Measurements from ENCODE around the gene DENND1A.

The DENND1A gene

DNA sequence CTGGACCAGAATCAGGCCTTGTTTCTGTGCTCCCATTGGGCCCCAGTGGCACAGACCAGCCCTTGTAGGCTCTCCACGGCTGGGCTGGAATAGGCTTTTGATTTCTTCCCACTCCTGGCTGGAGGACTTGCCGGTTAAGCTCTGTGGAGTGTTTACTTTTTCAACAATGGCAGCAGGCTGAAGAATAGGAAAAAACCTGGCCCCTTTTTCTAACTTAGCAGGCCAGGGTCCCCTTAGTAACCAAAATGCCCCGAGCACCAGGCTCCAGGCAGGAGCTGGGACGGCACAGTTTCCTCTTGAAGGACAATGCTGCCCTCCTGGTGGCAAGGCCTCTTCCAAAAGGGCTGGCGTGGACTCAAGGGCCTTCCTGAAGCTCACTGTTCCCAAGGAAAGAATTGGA, 343.7 kb downstream of the DENND1A start:
- Histone ChIP-seq H3K27ac (no peak overlapping the region), H3K4me3 (no peak overlapping the region)
- TF ChIP-seq, protein P1, sequence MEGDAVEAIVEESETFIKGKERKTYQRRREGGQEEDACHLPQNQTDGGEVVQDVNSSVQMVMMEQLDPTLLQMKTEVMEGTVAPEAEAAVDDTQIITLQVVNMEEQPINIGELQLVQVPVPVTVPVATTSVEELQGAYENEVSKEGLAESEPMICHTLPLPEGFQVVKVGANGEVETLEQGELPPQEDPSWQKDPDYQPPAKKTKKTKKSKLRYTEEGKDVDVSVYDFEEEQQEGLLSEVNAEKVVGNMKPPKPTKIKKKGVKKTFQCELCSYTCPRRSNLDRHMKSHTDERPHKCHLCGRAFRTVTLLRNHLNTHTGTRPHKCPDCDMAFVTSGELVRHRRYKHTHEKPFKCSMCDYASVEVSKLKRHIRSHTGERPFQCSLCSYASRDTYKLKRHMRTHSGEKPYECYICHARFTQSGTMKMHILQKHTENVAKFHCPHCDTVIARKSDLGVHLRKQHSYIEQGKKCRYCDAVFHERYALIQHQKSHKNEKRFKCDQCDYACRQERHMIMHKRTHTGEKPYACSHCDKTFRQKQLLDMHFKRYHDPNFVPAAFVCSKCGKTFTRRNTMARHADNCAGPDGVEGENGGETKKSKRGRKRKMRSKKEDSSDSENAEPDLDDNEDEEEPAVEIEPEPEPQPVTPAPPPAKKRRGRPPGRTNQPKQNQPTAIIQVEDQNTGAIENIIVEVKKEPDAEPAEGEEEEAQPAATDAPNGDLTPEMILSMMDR (IDR thresholded peaks at IDR 0.05): no peak
- DNase-seq (ENCODE audit: low spot score): no peak

DNA sequence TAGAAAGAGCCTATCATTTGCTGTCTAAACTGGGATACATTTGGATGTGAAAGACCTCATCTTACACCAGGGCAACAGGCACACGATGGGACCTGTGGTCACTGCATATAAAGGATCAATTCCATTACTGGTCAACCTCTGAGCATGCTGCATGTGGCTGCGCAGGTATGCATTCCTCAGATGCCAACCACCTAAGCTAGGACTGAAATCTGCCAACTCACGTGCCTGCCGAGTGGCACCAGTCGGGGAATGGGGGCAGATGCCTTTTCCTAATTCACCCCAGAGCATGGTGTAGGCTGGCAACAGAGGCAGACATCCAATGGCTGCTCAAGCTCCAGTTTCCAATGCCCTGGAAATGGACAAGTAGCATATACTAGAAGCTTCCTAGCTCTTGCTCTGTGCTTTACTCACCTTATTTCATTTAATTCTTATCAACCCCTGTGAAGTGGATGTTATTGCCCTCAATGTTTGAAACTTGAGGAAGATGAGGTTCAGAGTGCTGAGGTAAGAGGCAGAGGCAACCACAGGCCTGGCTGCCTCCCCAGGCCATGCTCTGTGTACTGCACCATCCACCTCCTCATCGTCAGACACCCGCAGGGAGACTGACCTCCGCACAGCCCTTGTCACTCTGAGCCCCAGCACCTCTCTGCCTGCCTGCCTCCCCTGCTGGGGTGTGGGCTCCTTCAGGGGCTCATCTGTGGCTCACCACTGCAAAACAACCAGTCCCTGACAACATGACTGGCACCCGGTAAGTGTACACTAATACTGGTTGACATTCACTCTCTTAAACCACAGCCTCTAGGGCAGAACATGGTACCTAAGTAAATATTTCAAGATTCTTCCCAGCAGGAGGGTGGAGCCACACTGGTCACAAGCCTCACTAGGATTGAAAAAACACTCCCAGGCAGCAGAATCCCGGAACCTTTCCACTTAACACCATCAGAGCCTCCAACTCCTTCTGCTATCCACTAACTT, 345.4 kb downstream of the DENND1A start:
- Histone ChIP-seq H3K27ac (no peak overlapping the region), H3K4me3 (no peak overlapping the region)
- DNase-seq (ENCODE audit: low spot score): no peak
- TF ChIP-seq, protein P1 (IDR thresholded peaks at IDR 0.05): no peak

DNA sequence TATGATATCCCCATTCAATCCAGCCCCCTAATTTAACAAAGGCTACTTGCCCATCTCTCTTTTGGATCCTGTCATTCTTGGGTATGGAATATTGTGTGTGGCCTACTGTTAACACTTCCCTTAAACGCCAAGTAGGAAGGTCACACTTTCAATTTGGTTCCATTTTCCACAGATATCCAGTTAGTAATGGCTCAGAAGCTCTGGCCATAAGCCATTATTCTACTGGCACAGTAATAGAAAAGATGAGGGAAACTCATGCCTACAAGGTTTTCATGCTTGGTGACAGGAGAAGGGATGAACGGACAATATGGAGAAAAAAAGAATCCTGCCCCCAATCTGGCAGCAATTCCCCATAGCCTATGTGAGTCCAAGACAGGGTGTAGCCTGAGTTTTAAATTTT, 346.3 kb downstream of the DENND1A start:
- no peak overlapping the region for H3K27ac ChIP-seq
- H3K4me3 ChIP-seq: no peak overlapping the region
- DNase-seq (ENCODE audit: low spot score): no peak
- TF ChIP-seq, protein P1 (IDR thresholded peaks at IDR 0.05): no peak

DNA sequence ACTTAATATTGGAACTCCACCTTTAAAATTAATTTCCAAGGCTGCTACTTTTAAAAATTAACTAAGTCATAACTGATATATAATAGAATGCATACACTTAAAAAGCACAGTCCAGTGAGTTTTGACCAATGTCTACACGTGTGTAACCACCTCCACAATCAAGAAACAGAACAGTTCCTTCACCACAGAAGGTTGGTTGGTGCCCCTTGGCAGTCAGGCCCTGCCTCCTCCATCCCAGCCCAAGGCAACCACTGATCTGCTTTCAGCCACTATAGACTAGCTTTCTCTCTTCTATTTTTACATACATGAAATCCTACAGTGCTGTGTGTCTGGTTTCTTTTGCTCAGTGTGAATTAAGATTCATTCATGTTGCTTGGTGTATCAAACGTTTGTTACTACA, 358.7 kb downstream of the DENND1A start:
- TF ChIP-seq, protein P1 (IDR thresholded peaks at IDR 0.05): no peak
- Histone ChIP-seq H3K27ac (no peak overlapping the region), H3K4me3 (no peak overlapping the region)
- DNase-seq (ENCODE audit: low spot score): no peak

DNA sequence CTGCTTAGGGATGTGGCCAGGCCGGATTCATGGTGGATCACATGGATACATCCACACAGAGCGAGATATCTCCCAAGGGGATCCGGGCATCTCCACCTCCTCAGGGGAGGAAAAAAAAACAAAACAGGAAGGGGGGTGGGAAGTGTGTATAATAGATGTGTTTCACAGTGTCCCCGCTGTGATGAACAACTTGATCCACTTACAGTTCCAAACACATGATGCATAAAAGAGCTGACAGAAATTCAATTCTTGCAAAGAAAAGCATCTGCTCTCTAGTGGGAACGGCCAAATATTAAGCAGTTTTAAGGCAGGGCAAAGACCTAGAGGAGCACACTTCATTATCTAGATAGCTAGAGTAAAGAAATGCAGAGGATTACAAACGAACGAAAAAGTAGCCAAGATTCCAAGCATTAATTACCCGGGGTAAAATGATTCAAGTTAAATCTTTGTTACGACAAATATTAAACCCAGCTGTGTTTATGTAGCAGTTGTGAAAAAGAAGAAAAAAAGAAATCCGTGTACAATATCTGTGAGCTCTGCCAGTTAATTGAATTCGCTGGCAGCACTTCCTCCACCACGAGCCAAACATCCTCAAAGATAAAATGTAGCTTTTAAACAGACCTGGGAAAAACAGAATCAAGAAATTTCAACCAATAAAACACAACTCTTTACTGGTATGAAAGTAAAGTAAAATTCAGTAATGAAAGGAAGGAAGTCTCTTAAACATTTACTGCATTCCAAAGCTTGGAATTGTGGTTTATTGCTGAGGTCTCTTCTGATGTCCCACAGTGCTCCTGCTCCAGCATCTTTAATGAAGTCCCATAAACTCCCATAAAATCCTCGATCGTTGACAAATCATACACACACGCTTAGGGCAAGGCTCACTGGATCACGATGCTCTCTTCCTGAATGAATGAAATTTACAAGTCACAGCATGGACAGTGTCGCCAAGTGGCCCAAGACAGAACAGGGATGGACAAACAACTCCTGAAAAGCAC, 360.9 kb downstream of the DENND1A start:
- DNase-seq (ENCODE audit: low spot score): no peak
- no peak overlapping the region for H3K4me3 ChIP-seq
- TF ChIP-seq, protein P1 (IDR thresholded peaks at IDR 0.05): no peak
- H3K27ac ChIP-seq: no peak overlapping the region

DNA sequence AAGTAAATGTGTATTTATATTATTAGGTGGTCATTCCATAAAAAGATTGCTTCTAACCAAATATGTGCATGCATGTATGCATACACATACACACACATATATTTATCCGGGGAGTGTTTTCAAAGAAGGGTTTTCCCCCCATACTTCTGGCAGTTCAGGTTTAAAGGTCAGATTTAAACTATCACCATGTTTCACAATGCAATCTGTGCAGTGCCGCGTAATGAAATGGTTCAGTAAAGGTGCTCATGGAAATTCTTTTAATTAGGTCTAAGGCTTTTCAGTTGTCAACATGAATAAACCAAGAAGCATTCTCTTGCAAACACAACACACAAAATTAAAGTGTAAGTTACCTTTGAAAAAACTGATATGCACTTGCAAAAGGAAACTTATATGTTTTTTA, 362.9 kb downstream of the DENND1A start:
- TF ChIP-seq, protein P1 (IDR thresholded peaks at IDR 0.05): no peak
- Histone ChIP-seq H3K27ac (no peak overlapping the region), H3K4me3 (no peak overlapping the region)
- DNase-seq (ENCODE audit: low spot score): no peak

Measured in coronary artery (tissue), 2 donors.